Panc1 (cell line): ENCODE measurements around the gene DHRSX. TPM values are rescaled to one million over a fixed set of nuclear protein-coding genes. Genes with fewer than 3 reads are reported as not detected.

ENCODE experiments used
- ATAC-seq: fragments of 200-7000 bp; cut with Tn5 transposase; 2 replicates; pipeline ENCODE4 v1.9.1; 2020; ENCODE audit warnings: mild to moderate bottlenecking, moderate library complexity
- BruUV-seq: library from RNA; stranded (reverse); fragments of 400-500 nt; replicated peaks from 2 replicates; lab custom pipeline; 2021; lab: Mats Ljungman, UMichigan
- CTCF ChIA-PET: fragments of 300-600 bp; sonication (Branson Sonifier 250); formaldehyde crosslinking; loops from one replicate; lab custom pipeline; 2022; ENCODE audit warnings: antibody characterized with exemption; lab: Charles Lee
- POLR2A ChIA-PET: fragments of 300-600 bp; sonication (Branson Sonifier 250); formaldehyde crosslinking; loops from one replicate; lab custom pipeline; 2022; ENCODE audit warnings: antibody characterized with exemption; lab: Charles Lee
- DNase-seq: peaks from one replicate; pipeline ENCODE4 v3.0.0-alpha.2; 2010; ENCODE audit warnings: low read depth, low spot score
- H3K27ac ChIP-seq: 2 replicates; pipeline ENCODE4 v1.5.1; 2011; ENCODE audit warnings: mild to moderate bottlenecking, low read length, inconsistent platforms
- H3K27me3 ChIP-seq: fragments of 200-500 bp; sonication (Bioruptor generic); 2 replicates; pipeline ENCODE4 v1.6.0; 2014; ENCODE audit warnings: low read length, inconsistent platforms; ENCODE audit not compliant: control insufficient read depth, insufficient read depth
- H3K36me3 ChIP-seq: fragments of 200-500 bp; sonication (Bioruptor generic); 2 replicates; pipeline ENCODE4 v1.5.1; 2014; ENCODE audit warnings: inconsistent platforms, mild to moderate bottlenecking, low read length, moderate library complexity; ENCODE audit not compliant: control insufficient read depth, insufficient read depth
- H3K4me1 ChIP-seq: 2 replicates; pipeline ENCODE4 v1.5.1; 2011; ENCODE audit warnings: inconsistent platforms, mild to moderate bottlenecking, low read length, moderate library complexity; ENCODE audit not compliant: control insufficient read depth, insufficient read depth
- H3K4me3 ChIP-seq, 2 experiments: 2 replicates each; pipeline ENCODE4 v1.5.1; 2011 to 2012; ENCODE audit warnings: low read depth in 2 of 2, low read length in 2 of 2, mild to moderate bottlenecking in 2 of 2, inconsistent platforms in 1 of 2, moderate library complexity in 1 of 2
- H3K9me3 ChIP-seq: fragments of 200-500 bp; sonication (Bioruptor generic); 2 replicates; pipeline ENCODE4 v1.5.1; 2014; ENCODE audit warnings: low read depth, mild to moderate bottlenecking, inconsistent platforms, low read length, moderate library complexity; ENCODE audit not compliant: control insufficient read depth, insufficient read depth
- POLR2AphosphoS5 ChIP-seq: IDR thresholded peaks from 2 replicates; pipeline ENCODE4 v1.6.1; 2012; ENCODE audit warnings: mild to moderate bottlenecking, low read depth, low read length, moderate library complexity
- SIN3A ChIP-seq: IDR thresholded peaks from 2 replicates; pipeline ENCODE4 v1.6.1; 2012; ENCODE audit warnings: low read depth, mild to moderate bottlenecking, low read length, moderate library complexity, borderline replicate concordance; ENCODE audit not compliant: insufficient read depth
- TCF7L2 ChIP-seq: IDR thresholded peaks from 2 replicates; pipeline ENCODE4 v1.6.1; 2011; ENCODE audit warnings: mild to moderate bottlenecking, low read depth, low read length, inconsistent platforms
- in situ Hi-C: cut with HindIII; loops from 2 replicates; pipeline ENCODE4 v1.10.0; 2016; ENCODE audit warnings: low sequenced_read_pairs, low pct_unique_long_range_greater_than_20kb
- intact Hi-C: fragments of 100-400 bp; cut with micrococcal nuclease; formaldehyde crosslinking; loops from one replicate; pipeline ENCODE4 v1.10.0; 2022; ENCODE audit not compliant: unreplicated experiment
- total RNA-seq: library from RNA; stranded (reverse); gene quantifications from one replicate; pipeline ENCODE4 v1.2.1, GENCODE V29; 2021; ENCODE audit not compliant: unreplicated experiment
- TF ChIP-seq, protein P1 (sequence below), 2 experiments: IDR thresholded peaks; 2 replicates each; pipeline ENCODE4 v1.6.1; 2011 to 2012; ENCODE audit warnings: low read depth in 2 of 2, control low read depth in 1 of 2, low read length in 1 of 2, mild to moderate bottlenecking in 1 of 2, moderate library complexity in 1 of 2; ENCODE audit not compliant: insufficient read depth in 1 of 2
- TF ChIP-seq, protein P2 (sequence below): fragments of 450-650 bp; IDR thresholded peaks from 2 replicates; pipeline ENCODE4 v1.5.1; 2017; ENCODE audit warnings: mild to moderate bottlenecking

The DHRSX gene
- total RNA-seq, 1 experiment from 2014 or later, result 20.1 TPM

DNA sequence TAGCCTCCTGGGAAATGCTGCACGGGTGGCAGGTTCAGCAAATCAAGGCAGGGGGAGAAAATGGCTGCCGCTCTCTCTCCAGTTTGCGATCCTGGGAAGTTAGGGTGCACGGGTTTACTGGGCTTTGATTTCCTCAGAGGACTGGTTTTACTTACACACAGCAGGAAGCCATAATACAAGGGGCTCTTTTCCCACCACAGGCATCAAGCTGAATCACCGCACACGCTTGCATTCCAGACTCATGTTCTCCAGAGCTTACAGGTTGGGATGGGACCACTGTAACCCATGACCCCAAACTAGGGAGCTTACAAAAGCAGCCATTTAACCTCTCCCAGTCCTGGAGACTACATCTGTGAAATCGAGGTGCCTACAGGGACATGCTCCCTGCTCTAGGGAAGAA lies 159.8 kb downstream of the DHRSX start:
- in situ Hi-C loops (no loop called here), intact Hi-C loops (no loop called here)
- TF ChIP-seq POLR2AphosphoS5 (no peak), TCF7L2 (no peak), SIN3A (no peak)
- TF ChIP-seq, protein P1, sequence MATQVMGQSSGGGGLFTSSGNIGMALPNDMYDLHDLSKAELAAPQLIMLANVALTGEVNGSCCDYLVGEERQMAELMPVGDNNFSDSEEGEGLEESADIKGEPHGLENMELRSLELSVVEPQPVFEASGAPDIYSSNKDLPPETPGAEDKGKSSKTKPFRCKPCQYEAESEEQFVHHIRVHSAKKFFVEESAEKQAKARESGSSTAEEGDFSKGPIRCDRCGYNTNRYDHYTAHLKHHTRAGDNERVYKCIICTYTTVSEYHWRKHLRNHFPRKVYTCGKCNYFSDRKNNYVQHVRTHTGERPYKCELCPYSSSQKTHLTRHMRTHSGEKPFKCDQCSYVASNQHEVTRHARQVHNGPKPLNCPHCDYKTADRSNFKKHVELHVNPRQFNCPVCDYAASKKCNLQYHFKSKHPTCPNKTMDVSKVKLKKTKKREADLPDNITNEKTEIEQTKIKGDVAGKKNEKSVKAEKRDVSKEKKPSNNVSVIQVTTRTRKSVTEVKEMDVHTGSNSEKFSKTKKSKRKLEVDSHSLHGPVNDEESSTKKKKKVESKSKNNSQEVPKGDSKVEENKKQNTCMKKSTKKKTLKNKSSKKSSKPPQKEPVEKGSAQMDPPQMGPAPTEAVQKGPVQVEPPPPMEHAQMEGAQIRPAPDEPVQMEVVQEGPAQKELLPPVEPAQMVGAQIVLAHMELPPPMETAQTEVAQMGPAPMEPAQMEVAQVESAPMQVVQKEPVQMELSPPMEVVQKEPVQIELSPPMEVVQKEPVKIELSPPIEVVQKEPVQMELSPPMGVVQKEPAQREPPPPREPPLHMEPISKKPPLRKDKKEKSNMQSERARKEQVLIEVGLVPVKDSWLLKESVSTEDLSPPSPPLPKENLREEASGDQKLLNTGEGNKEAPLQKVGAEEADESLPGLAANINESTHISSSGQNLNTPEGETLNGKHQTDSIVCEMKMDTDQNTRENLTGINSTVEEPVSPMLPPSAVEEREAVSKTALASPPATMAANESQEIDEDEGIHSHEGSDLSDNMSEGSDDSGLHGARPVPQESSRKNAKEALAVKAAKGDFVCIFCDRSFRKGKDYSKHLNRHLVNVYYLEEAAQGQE (IDR thresholded peaks at IDR 0.05; ENCODE audit: insufficient read depth in 1 of 2, low read depth in 2 of 2, low read length in 1 of 2), result no peak
- TF ChIP-seq, protein P2, sequence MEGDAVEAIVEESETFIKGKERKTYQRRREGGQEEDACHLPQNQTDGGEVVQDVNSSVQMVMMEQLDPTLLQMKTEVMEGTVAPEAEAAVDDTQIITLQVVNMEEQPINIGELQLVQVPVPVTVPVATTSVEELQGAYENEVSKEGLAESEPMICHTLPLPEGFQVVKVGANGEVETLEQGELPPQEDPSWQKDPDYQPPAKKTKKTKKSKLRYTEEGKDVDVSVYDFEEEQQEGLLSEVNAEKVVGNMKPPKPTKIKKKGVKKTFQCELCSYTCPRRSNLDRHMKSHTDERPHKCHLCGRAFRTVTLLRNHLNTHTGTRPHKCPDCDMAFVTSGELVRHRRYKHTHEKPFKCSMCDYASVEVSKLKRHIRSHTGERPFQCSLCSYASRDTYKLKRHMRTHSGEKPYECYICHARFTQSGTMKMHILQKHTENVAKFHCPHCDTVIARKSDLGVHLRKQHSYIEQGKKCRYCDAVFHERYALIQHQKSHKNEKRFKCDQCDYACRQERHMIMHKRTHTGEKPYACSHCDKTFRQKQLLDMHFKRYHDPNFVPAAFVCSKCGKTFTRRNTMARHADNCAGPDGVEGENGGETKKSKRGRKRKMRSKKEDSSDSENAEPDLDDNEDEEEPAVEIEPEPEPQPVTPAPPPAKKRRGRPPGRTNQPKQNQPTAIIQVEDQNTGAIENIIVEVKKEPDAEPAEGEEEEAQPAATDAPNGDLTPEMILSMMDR, result no peak
- no peak for DNase-seq
- no peak for ATAC-seq
- Histone ChIP-seq H3K27me3 (no peaks in the 10 kb centered on the region), H3K4me3 (no peak overlapping the region), H3K36me3 (no peaks in the 10 kb centered on the region), H3K9me3 (no peaks in the 10 kb centered on the region), H3K27ac (no peak overlapping the region), H3K4me1 (no peaks in the 10 kb centered on the region)
- POLR2A ChIA-PET, result no interaction called here
- BruUV-seq, result no TSS peak
- CTCF ChIA-PET, result no interaction called here

DNA sequence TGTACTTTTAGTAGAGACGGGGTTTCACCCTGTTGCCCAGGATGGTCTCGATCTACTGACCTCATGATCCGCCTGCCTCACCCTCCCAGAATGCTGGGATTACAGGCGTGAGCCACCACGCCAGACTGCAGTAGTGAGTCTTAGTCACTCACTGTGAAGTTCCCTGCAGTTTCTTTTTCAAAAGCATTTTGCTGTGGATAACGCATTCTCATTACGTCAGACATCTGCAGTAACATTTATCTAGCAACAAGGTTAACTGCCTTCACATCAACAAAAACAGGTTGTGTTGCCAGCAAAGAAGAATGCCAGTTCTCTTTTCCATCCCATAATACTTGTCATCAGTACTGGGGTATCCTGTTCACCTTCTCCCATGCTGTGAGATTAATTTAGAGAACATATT lies 164.6 kb downstream of the DHRSX start:
- no TSS peak for BruUV-seq
- Histone ChIP-seq H3K4me1 (no peaks in the 10 kb centered on the region), H3K9me3 (no peaks in the 10 kb centered on the region), H3K27ac (no peak overlapping the region), H3K4me3 (no peak overlapping the region), H3K27me3 (no peaks in the 10 kb centered on the region), H3K36me3 (no peaks in the 10 kb centered on the region)
- ChIA-PET CTCF (no interaction called here), POLR2A (no interaction called here)
- intact Hi-C loops (no loop called here), in situ Hi-C loops (no loop called here)
- DNase-seq (no peak), ATAC-seq (no peak)
- TF ChIP-seq, protein P1 (IDR thresholded peaks at IDR 0.05; ENCODE audit: insufficient read depth in 1 of 2, low read depth in 2 of 2, low read length in 1 of 2), result no peak
- TF ChIP-seq SIN3A (no peak), TCF7L2 (no peak), POLR2AphosphoS5 (no peak)
- TF ChIP-seq, protein P2, result no peak
